Measurements from ENCODE around the gene ZNF736.

Gene ZNF736

DNA sequence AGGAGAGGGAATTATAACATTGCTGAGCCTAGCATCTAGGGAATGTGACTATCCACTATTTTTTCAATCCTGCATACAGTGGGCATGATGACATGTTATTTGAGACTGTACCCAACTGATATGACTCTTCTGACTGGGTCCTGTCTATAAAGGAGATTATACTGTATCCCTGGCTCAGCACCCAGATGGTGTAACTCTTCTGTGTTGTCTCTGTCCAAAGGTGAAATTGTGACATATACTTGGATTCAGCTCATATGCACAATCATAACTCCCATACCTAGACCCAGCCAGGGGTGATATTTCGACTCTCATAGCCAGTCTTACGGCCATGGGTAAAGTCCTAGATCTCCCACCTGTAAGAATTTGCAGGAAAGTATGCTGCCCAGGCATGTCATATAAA, 59.3 kb downstream of the ZNF736 start:
- intact Hi-C loops (cut with DNase I) = no loop called here
- DNase-seq = no peak

DNA sequence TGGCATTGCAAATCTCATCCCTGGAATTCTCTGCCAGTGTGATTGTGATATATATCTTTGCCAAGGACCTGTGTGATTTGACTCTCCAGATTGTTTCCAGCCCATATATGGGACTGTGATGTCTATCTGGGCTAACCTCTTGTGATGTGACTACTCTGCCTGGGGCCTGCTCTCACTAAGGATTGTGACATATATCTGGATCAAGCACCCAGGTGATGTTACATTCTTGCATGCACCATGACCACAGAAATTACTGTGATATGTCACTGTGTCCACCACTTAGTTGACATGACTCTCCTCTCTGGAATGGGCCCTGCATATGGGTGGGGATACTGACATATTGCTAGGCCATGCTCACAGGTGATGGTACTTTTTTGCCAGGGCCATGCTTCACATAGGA, 86.6 kb downstream of the ZNF736 start:
- DNase-seq = no peak
- intact Hi-C loops (cut with DNase I) = no loop called here

Data from head of caudate nucleus (tissue), 42 donors.